ENCODE data around the gene NDST1.

Gene NDST1

GRCh38 chr5:150603052-150603451 lies 95.1 kb downstream of the NDST1 start:
- no peak for DNase-seq (ENCODE audit: low spot score)
- no peak for TF ChIP-seq CTCF (IDR thresholded peaks at IDR 0.05; ENCODE audit: extremely low read depth, missing control alignments)

- no peak for TF ChIP-seq CTCF (IDR thresholded peaks at IDR 0.05; ENCODE audit: extremely low read depth, missing control alignments)
- no peak for DNase-seq (ENCODE audit: low spot score)
Observed at GRCh38 chr5:150603491-150603890, 95.6 kb downstream of the NDST1 start.

- no peak for TF ChIP-seq CTCF (IDR thresholded peaks at IDR 0.05; ENCODE audit: extremely low read depth, missing control alignments)
Observed at GRCh38 chr5:150604010-150604409, 96.1 kb downstream of the NDST1 start.

GRCh38 chr5:150604894-150605440 lies 97.0 kb downstream of the NDST1 start:
- TF ChIP-seq CTCF (IDR thresholded peaks at IDR 0.05; ENCODE audit: extremely low read depth, missing control alignments): no peak
- no peak for DNase-seq (ENCODE audit: low spot score)

More at GRCh38 chr5:150604010-150604409, 96.1 kb downstream of the NDST1 start:
- no peak for DNase-seq (ENCODE audit: low spot score)

- no peak for TF ChIP-seq CTCF (IDR thresholded peaks at IDR 0.05; ENCODE audit: extremely low read depth, missing control alignments)
Observed at GRCh38 chr5:150605546-150605945, 97.6 kb downstream of the NDST1 start.

GRCh38 chr5:150606476-150606875 lies 98.5 kb downstream of the NDST1 start:
- no peak for TF ChIP-seq CTCF (IDR thresholded peaks at IDR 0.05; ENCODE audit: extremely low read depth, missing control alignments)
- no peak for DNase-seq (ENCODE audit: low spot score)

More at GRCh38 chr5:150605546-150605945, 97.6 kb downstream of the NDST1 start:
- DNase-seq (ENCODE audit: low spot score): no peak

GRCh38 chr5:150607105-150607504 lies 99.2 kb downstream of the NDST1 start:
- no peak for TF ChIP-seq CTCF (IDR thresholded peaks at IDR 0.05; ENCODE audit: extremely low read depth, missing control alignments)
- DNase-seq (ENCODE audit: low spot score): no peak
